Spleen (tissue), 11 donors: ENCODE data around the gene LRP1B. TPM values are rescaled to one million over a fixed set of nuclear protein-coding genes. Genes with fewer than 3 reads are reported as not detected.

Experiments
- DNase-seq: peaks from one replicate; pipeline ENCODE4 v3.0.0-alpha.2; 2020
- H3K27ac ChIP-seq, 8 donors: fragments of 200-600 bp; sonication (generic) in 7 of 8; 1 replicate in 4 of 8; 2 replicates in 4 of 8; pipeline versions ENCODE4 v1.5.0 to v1.8.0; 2016 to 2021; ENCODE audit warnings: inconsistent platforms in 4 of 8, mild to moderate bottlenecking in 4 of 8, moderate library complexity in 1 of 8
- H3K27me3 ChIP-seq, 7 donors: fragments of 200-600 bp; sonication (generic) in 6 of 7; replicated peaks in 1 of 7; 1 replicate in 4 of 7; 2 replicates in 3 of 7; pipeline versions ENCODE4 v1.5.0 to v1.8.0; 2016 to 2021; ENCODE audit warnings: inconsistent platforms in 3 of 7, mild to moderate bottlenecking in 1 of 7
- H3K36me3 ChIP-seq, 6 donors: fragments of 200-600 bp; sonication (generic) in 5 of 6; 1 replicate in 4 of 6; 2 replicates in 2 of 6; pipeline versions ENCODE4 v1.5.0 to v1.8.0; 2016 to 2021; ENCODE audit warnings: inconsistent platforms in 2 of 6
- H3K4me1 ChIP-seq, 6 donors: fragments of 200-600 bp; sonication (generic) in 5 of 6; 1 replicate in 3 of 6; 2 replicates in 3 of 6; pipeline versions ENCODE4 v1.5.0 to v1.8.0; 2016 to 2021; ENCODE audit warnings: inconsistent platforms in 3 of 6
- H3K4me3 ChIP-seq, 8 donors: fragments of 200-600 bp; sonication (generic) in 7 of 8; 1 replicate in 4 of 8; 2 replicates in 4 of 8; pipeline versions ENCODE4 v1.5.0 to v1.8.0; 2016 to 2021; ENCODE audit warnings: inconsistent platforms in 4 of 8, mild to moderate bottlenecking in 4 of 8, moderate library complexity in 2 of 8
- H3K9me3 ChIP-seq, 8 donors: fragments of 200-600 bp; sonication (generic) in 7 of 8; 1 replicate in 4 of 8; 2 replicates in 4 of 8; pipeline versions ENCODE4 v1.5.0 to v1.8.0; 2016 to 2021; ENCODE audit warnings: inconsistent platforms in 4 of 8
- POLR2A ChIP-seq, 3 donors: fragments of 450-650 bp; IDR thresholded peaks; one replicate each; pipeline ENCODE4 v1.5.1; 2017; ENCODE audit warnings: antibody characterized with exemption in 3 of 3, mild to moderate bottlenecking in 1 of 3
- POLR2AphosphoS5 ChIP-seq, 3 donors: sonication (generic); formaldehyde crosslinking; IDR thresholded peaks; one replicate each; pipeline ENCODE4 v1.5.1; 2017; ENCODE audit warnings: antibody characterized with exemption in 3 of 3
- WGBS, 5 donors: extraction: QIAGEN DNeasy Blood & Tissue Kit in 3 of 5; methylation state at CpG; one replicate each; pipeline versions ENCODE4 v1.1.5 to v1.1.7; 2013 to 2018; 5-methylcytosine and 5-hydroxymethylcytosine counted together
- intact Hi-C: fragments of 100-400 bp; cut with DNase I; formaldehyde crosslinking; loops from one replicate; pipeline ENCODE4 v1.15.0; 2023; ENCODE audit warnings: low total_unique reads
- polyA plus RNA-seq, 3 donors: library from polyadenylated mRNA; stranded (reverse); fragments of 200-250 nt; gene quantifications; one replicate each; pipeline ENCODE4 v1.2.1, GENCODE V29; 2013
- total RNA-seq, 7 donors: library from RNA; depleted of rRNA in 3 of 7; stranded (reverse); fragments of >200 nt in 3 of 7; fragmentation: NEBNext Ultra II Directional in 4 of 7; extraction: Animal tissue kit (Norgen Biotek cat#: 25700) in 4 of 7; gene quantifications; one replicate each; pipeline versions ENCODE4 v1.1.0 to v1.2.1, GENCODE V29; 2016 to 2021
- TF ChIP-seq, protein P1 (sequence below), 11 experiments: fragments of 200-600 bp in 7 of 11; fragments of 450-650 bp in 4 of 11; sonication (generic) in 4 of 11; IDR thresholded peaks in 8 of 11; conservative IDR thresholded peaks in 3 of 11; 1 replicate in 7 of 11; 2 replicates in 4 of 11; pipeline versions ENCODE4 v1.4.0 to v1.8.0; 2016 to 2021; ENCODE audit warnings: antibody characterized with exemption in 11 of 11, inconsistent platforms in 4 of 11, mild to moderate bottlenecking in 1 of 11
- donor health status: healthy with polysubstance abuse.
- donor health status: DM: no; HTN: no; CAD: no; lungs with moderate emphysema.
- donor health status: DM: no; HTN: no; CAD: no.
- donor health status: Bipolar disorder and iron deficiency.
- donor health status: healthy.
- donor health status: DM: no; HTN: no; CAD: no.
- donor health status: DM: yes; HTN: yes; CAD: no.

LRP1B gene
- total and polyA plus RNA-seq, 10 donors, result 0.02 to 0.85 (median 0.08) TPM; not detected in 2

DNA sequence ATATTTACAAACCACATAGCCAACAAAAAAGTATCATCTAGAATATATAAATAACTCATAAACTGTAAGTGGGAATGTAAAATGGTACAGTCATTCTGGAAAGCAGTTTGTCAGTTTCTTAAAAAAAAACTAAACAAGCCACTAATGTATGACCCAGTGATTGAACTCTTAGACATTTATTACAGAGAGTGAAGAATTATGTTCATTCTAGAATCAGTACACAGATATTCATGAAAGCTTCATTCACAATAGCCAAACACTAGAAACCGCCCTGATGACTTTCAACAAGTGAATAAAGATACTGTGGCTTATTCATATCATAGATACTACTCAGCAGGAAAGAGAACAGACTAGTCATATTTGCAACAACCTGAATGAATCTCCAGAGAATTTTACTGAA, 1541.5 kb downstream of the LRP1B start:
- intact Hi-C loops, result no loop called here
- no peaks in the 10 kb centered on the region for H3K4me1 ChIP-seq
- TF ChIP-seq, protein P1, sequence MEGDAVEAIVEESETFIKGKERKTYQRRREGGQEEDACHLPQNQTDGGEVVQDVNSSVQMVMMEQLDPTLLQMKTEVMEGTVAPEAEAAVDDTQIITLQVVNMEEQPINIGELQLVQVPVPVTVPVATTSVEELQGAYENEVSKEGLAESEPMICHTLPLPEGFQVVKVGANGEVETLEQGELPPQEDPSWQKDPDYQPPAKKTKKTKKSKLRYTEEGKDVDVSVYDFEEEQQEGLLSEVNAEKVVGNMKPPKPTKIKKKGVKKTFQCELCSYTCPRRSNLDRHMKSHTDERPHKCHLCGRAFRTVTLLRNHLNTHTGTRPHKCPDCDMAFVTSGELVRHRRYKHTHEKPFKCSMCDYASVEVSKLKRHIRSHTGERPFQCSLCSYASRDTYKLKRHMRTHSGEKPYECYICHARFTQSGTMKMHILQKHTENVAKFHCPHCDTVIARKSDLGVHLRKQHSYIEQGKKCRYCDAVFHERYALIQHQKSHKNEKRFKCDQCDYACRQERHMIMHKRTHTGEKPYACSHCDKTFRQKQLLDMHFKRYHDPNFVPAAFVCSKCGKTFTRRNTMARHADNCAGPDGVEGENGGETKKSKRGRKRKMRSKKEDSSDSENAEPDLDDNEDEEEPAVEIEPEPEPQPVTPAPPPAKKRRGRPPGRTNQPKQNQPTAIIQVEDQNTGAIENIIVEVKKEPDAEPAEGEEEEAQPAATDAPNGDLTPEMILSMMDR (IDR thresholded peaks at IDR 0.05 in 8 of 11, conservative IDR thresholded peaks at IDR 0.05 in 3 of 11), result no peak
- no peak for TF ChIP-seq POLR2AphosphoS5 (IDR thresholded peaks at IDR 0.05)
- TF ChIP-seq POLR2A (IDR thresholded peaks at IDR 0.05), result no peak
- no peak overlapping the region for H3K4me3 ChIP-seq
- H3K36me3 ChIP-seq, result no peaks in the 10 kb centered on the region
- H3K27me3 ChIP-seq, result no peaks in the 10 kb centered on the region
- no peaks in the 10 kb centered on the region for H3K9me3 ChIP-seq
- DNase-seq, result no peak
- H3K27ac ChIP-seq, result no peak overlapping the region
- WGBS, 5 donors, result 59 to 84% (median 69%) methylated on average over 1 of the region's 1 CpG

DNA sequence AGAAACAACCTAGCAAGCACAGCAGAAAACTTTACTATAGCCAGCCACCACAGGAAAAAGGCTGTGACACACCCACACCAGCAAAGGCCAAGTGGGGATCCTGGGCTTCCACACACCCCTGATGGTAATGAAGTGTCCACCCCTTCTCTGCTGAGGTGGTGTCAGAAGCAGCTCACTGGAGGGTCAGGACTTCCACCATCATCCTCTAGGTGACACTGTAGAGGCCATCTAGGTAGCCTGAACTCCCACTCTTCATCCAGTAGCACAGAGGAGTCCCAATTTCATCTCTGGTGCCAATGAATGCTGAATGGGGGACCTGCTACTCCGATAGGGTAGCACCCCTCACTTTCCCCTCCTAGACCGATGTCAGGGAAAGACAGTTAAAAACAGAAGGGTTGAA, 1544.4 kb downstream of the LRP1B start:
- Histone ChIP-seq H3K4me1 (no peaks in the 10 kb centered on the region), H3K9me3 (no peaks in the 10 kb centered on the region), H3K27me3 (no peaks in the 10 kb centered on the region), H3K36me3 (no peaks in the 10 kb centered on the region), H3K4me3 (no peak overlapping the region), H3K27ac (no peak overlapping the region)
- intact Hi-C loops, result no loop called here
- no peak for DNase-seq
- TF ChIP-seq, protein P1 (IDR thresholded peaks at IDR 0.05 in 8 of 11, conservative IDR thresholded peaks at IDR 0.05 in 3 of 11), result no peak
- TF ChIP-seq POLR2AphosphoS5 (IDR thresholded peaks at IDR 0.05), result no peak
- TF ChIP-seq POLR2A (IDR thresholded peaks at IDR 0.05), result no peak
- WGBS, 5 donors, result 74 to 96% (median 77%) methylated on average over 2 of the region's 2 CpGs

DNA sequence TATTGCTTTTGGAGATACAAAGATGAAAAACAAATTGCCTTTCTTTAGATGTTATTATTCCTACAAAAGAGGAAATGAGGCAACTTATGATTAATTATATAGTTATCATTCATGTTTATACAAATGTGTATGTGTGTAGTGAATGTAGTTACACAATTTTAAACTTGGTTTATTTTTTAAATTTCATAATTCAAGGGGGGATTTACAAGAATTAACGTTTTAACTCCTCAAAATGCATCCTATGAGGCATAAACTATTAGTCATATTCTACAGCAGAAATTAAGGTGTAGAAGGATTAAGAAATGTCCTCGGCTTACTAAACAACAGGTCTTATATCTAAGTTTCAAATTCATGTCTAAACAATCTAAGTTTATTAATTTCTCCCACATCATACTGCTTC, 1545.8 kb downstream of the LRP1B start:
- H3K4me1 ChIP-seq, result no peaks in the 10 kb centered on the region
- 24 to 61% (median 32%) methylated on average over 2 of the region's 2 CpGs for WGBS, 5 donors
- TF ChIP-seq, protein P1 (IDR thresholded peaks at IDR 0.05 in 8 of 11, conservative IDR thresholded peaks at IDR 0.05 in 3 of 11), result no peak
- TF ChIP-seq POLR2AphosphoS5 (IDR thresholded peaks at IDR 0.05) (no peak), POLR2A (IDR thresholded peaks at IDR 0.05) (no peak)
- no peak overlapping the region for H3K4me3 ChIP-seq
- no peak for DNase-seq
- H3K27me3 ChIP-seq, result no peaks in the 10 kb centered on the region
- intact Hi-C loops, result no loop called here
- H3K27ac ChIP-seq, result no peak overlapping the region
- H3K9me3 ChIP-seq, result no peaks in the 10 kb centered on the region
- H3K36me3 ChIP-seq, result no peaks in the 10 kb centered on the region

DNA sequence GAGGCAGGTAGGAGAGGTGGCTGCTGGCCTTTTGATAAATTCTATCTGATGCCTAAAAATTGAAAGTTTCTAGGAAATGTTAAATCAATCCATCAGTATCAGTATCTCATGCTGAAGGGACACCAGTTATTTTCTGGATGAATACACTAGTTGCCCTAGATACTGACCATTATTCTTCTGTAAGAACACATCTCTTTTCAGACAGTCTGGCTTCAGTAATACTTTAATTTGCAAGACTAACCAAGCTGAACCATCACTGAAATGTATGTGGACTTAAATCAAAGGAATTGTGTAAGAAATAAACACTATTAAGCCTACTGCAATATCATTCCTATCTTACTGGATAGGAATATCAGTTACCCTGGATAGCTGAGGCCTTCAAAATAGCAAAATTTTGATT, 1546.3 kb downstream of the LRP1B start:
- H3K4me3 ChIP-seq, result no peak overlapping the region
- H3K4me1 ChIP-seq, result no peaks in the 10 kb centered on the region
- no peaks in the 10 kb centered on the region for H3K36me3 ChIP-seq
- DNase-seq, result no peak
- no peaks in the 10 kb centered on the region for H3K27me3 ChIP-seq
- intact Hi-C loops, result no loop called here
- H3K27ac ChIP-seq, result no peak overlapping the region
- TF ChIP-seq POLR2AphosphoS5 (IDR thresholded peaks at IDR 0.05) (no peak), POLR2A (IDR thresholded peaks at IDR 0.05) (no peak)
- TF ChIP-seq, protein P1 (IDR thresholded peaks at IDR 0.05 in 8 of 11, conservative IDR thresholded peaks at IDR 0.05 in 3 of 11), result no peak
- H3K9me3 ChIP-seq, result no peaks in the 10 kb centered on the region
